MM.1S (cell line): ENCODE data around the gene LSAMP.

Experiments used
- DNase-seq: peaks from one replicate; pipeline ENCODE4 v3.0.0-alpha.2; 2015
- H2AFZ ChIP-seq: fragments of 300-600 bp; sonication (generic); 2 replicates; pipeline ENCODE4 v1.6.0; 2016; ENCODE audit warnings: antibody characterized with exemption, low read length
- H3F3A ChIP-seq: fragments of 300-600 bp; sonication (generic); 2 replicates; pipeline ENCODE4 v1.6.1; 2016; ENCODE audit warnings: mild to moderate bottlenecking, antibody characterized with exemption, low read length, moderate library complexity, mixed read lengths; ENCODE audit not compliant: insufficient read depth
- H3K27ac ChIP-seq: fragments of 300-600 bp; sonication (generic); 2 replicates; pipeline ENCODE4 v1.5.1; 2016; ENCODE audit warnings: mild to moderate bottlenecking, low read length
- H3K27me3 ChIP-seq: fragments of 300-600 bp; sonication (generic); replicated peaks from 2 replicates; pipeline ENCODE4 v1.6.0; 2016; ENCODE audit warnings: low read length; ENCODE audit not compliant: insufficient read depth
- H3K36me3 ChIP-seq: fragments of 300-600 bp; sonication (generic); replicated peaks from 2 replicates; pipeline ENCODE4 v1.6.1; 2016; ENCODE audit warnings: mild to moderate bottlenecking, low read length, mixed read lengths; ENCODE audit not compliant: insufficient read depth
- H3K4me1 ChIP-seq: fragments of 300-600 bp; sonication (generic); 2 replicates; pipeline ENCODE4 v1.6.1; 2016; ENCODE audit warnings: low read length, mixed read lengths
- H3K4me2 ChIP-seq: fragments of 300-600 bp; sonication (generic); 2 replicates; pipeline ENCODE4 v1.6.0; 2016; ENCODE audit warnings: low read depth, low read length
- H3K4me3 ChIP-seq: fragments of 300-600 bp; sonication (generic); 2 replicates; pipeline ENCODE4 v1.5.1; 2016; ENCODE audit warnings: low read length, mixed read lengths
- H3K79me2 ChIP-seq: fragments of 300-600 bp; sonication (generic); 2 replicates; pipeline ENCODE4 v1.6.1; 2016; ENCODE audit warnings: mixed run types, low read length, mixed read lengths
- H3K9ac ChIP-seq: fragments of 300-600 bp; sonication (generic); 2 replicates; pipeline ENCODE4 v1.6.1; 2016; ENCODE audit warnings: low read length, mixed read lengths
- H3K9me2 ChIP-seq: fragments of 300-600 bp; sonication (generic); replicated peaks from 2 replicates; pipeline ENCODE4 v1.6.1; 2016; ENCODE audit warnings: mild to moderate bottlenecking, low read length, mixed read lengths; ENCODE audit not compliant: insufficient read depth
- H3K9me3 ChIP-seq: fragments of 300-600 bp; sonication (generic); replicated peaks from 2 replicates; pipeline ENCODE4 v1.6.1; 2016; ENCODE audit warnings: mild to moderate bottlenecking, low read length, mixed read lengths; ENCODE audit not compliant: insufficient read depth
- H4K20me1 ChIP-seq: fragments of 300-600 bp; sonication (generic); 2 replicates; pipeline ENCODE4 v1.6.1; 2016; ENCODE audit warnings: mild to moderate bottlenecking, low read length, moderate library complexity, mixed read lengths; ENCODE audit not compliant: insufficient read depth
- CTCF ChIP-seq: fragments of 300-600 bp; sonication (generic); IDR thresholded peaks from 2 replicates; pipeline ENCODE4 v1.5.1; 2016; ENCODE audit warnings: antibody characterized with exemption, low read length, mixed read lengths
- EZH2 ChIP-seq: fragments of 300-600 bp; sonication (generic); optimal IDR thresholded peaks from 2 replicates; pipeline ENCODE3; 2017; ENCODE audit warnings: low read depth, mild to moderate bottlenecking, antibody characterized with exemption, low read length, mixed read lengths
- EZH2phosphoT487 ChIP-seq: fragments of 300-600 bp; sonication (generic); IDR thresholded peaks from 2 replicates; pipeline ENCODE4 v1.6.1; 2018; ENCODE audit warnings: antibody characterized with exemption, low read length

Gene LSAMP

GRCh38 chr3:116233711-116234357 lies 211.5 kb downstream of the LSAMP start:
- H3K4me2 ChIP-seq = no peak overlapping the region
- TF ChIP-seq EZH2phosphoT487 (no peak), CTCF (no peak), EZH2 (no peak)
- no peaks in the 10 kb centered on the region for H3K9me2 ChIP-seq
- H3K4me1 ChIP-seq = no peaks in the 10 kb centered on the region
- H4K20me1 ChIP-seq = no peaks in the 10 kb centered on the region
- H3K79me2 ChIP-seq = no peaks in the 10 kb centered on the region
- H3K36me3 ChIP-seq = no peaks in the 10 kb centered on the region
- no peak overlapping the region for H3K27ac ChIP-seq
- no peak for DNase-seq
- H2AFZ ChIP-seq = no peak overlapping the region
- no peaks in the 10 kb centered on the region for H3F3A ChIP-seq
- no peaks in the 10 kb centered on the region for H3K27me3 ChIP-seq
- H3K4me3 ChIP-seq = no peak overlapping the region
- H3K9ac ChIP-seq = no peak overlapping the region
- H3K9me3 ChIP-seq = no peaks in the 10 kb centered on the region

- no peaks in the 10 kb centered on the region for H3K27me3 ChIP-seq
Observed at GRCh38 chr3:116230431-116231020, 214.8 kb downstream of the LSAMP start.

GRCh38 chr3:116226266-116226665 lies 219.0 kb downstream of the LSAMP start:
- no peaks in the 10 kb centered on the region for H3K36me3 ChIP-seq
- H4K20me1 ChIP-seq = no peaks in the 10 kb centered on the region

More at GRCh38 chr3:116230431-116231020, 214.8 kb downstream of the LSAMP start:
- Histone ChIP-seq H3F3A (no peaks in the 10 kb centered on the region), H3K4me2 (no peak overlapping the region), H2AFZ (no peak overlapping the region), H3K27ac (no peak overlapping the region), H3K9me2 (no peaks in the 10 kb centered on the region), H3K4me3 (no peak overlapping the region), H3K36me3 (no peaks in the 10 kb centered on the region), H3K4me1 (no peaks in the 10 kb centered on the region), H3K9me3 (no peaks in the 10 kb centered on the region), H3K79me2 (no peaks in the 10 kb centered on the region), H4K20me1 (no peaks in the 10 kb centered on the region), H3K9ac (no peak overlapping the region)
- TF ChIP-seq EZH2 (no peak), CTCF (no peak), EZH2phosphoT487 (no peak)
- DNase-seq = no peak

More at GRCh38 chr3:116226266-116226665, 219.0 kb downstream of the LSAMP start:
- no peak for DNase-seq
- no peaks in the 10 kb centered on the region for H3K79me2 ChIP-seq
- H3K4me2 ChIP-seq = no peak overlapping the region
- no peak overlapping the region for H3K27ac ChIP-seq
- no peak overlapping the region for H3K4me3 ChIP-seq
- H3K9me3 ChIP-seq = no peaks in the 10 kb centered on the region
- no peak overlapping the region for H2AFZ ChIP-seq
- no peak overlapping the region for H3K9ac ChIP-seq
- TF ChIP-seq EZH2phosphoT487 (no peak), CTCF (no peak), EZH2 (no peak)
- H3K4me1 ChIP-seq = no peaks in the 10 kb centered on the region
- no peaks in the 10 kb centered on the region for H3F3A ChIP-seq
- H3K27me3 ChIP-seq = no peaks in the 10 kb centered on the region
- H3K9me2 ChIP-seq = no peaks in the 10 kb centered on the region
